Trophoblast cell (in vitro differentiated cells and primary cell): ENCODE results near the gene TTC21B.

Experiments used
- DNase-seq, 2 donors: peaks; one replicate each; pipeline ENCODE4 v3.0.0-alpha.2; 2016
- H2AFZ ChIP-seq: 2 replicates; pipeline ENCODE4 v1.6.1; 2013; ENCODE audit warnings: low read length, moderate library complexity, mild to moderate bottlenecking; ENCODE audit not compliant: insufficient read depth, poor library complexity
- H2AK5ac ChIP-seq: 2 replicates; pipeline ENCODE4 v1.6.1; 2013; ENCODE audit warnings: mild to moderate bottlenecking, low read length
- H2BK120ac ChIP-seq: 2 replicates; pipeline ENCODE4 v1.6.1; 2013; ENCODE audit warnings: low read length, mild to moderate bottlenecking, moderate library complexity; ENCODE audit not compliant: insufficient read depth, poor library complexity
- H2BK12ac ChIP-seq: 2 replicates; pipeline ENCODE4 v1.6.1; 2013; ENCODE audit warnings: mild to moderate bottlenecking, low read length, moderate library complexity
- H2BK5ac ChIP-seq: 2 replicates; pipeline ENCODE4 v1.6.1; 2013; ENCODE audit warnings: low read length, low read depth, moderate library complexity, mild to moderate bottlenecking; ENCODE audit not compliant: poor library complexity
- H3K14ac ChIP-seq: 2 replicates; pipeline ENCODE4 v1.6.1; 2013; ENCODE audit warnings: mild to moderate bottlenecking, low read length
- H3K18ac ChIP-seq: 2 replicates; pipeline ENCODE4 v1.6.1; 2013; ENCODE audit warnings: mild to moderate bottlenecking, low read length
- H3K23ac ChIP-seq: 2 replicates; pipeline ENCODE4 v1.6.1; 2013; ENCODE audit warnings: low read length
- H3K27ac ChIP-seq: 2 replicates; pipeline ENCODE4 v1.5.1; 2013; ENCODE audit warnings: low read depth, mild to moderate bottlenecking, inconsistent platforms, low read length, moderate library complexity
- H3K27me3 ChIP-seq: 2 replicates; pipeline ENCODE4 v1.6.1; 2013; ENCODE audit warnings: inconsistent platforms, mild to moderate bottlenecking, low read length, moderate library complexity; ENCODE audit not compliant: insufficient read depth
- H3K36me3 ChIP-seq, 2 experiments: 1 replicate in 1 of 2; 2 replicates in 1 of 2; pipeline ENCODE4 v1.6.1; 2013; ENCODE audit warnings: low read length in 2 of 2, mild to moderate bottlenecking in 2 of 2, moderate library complexity in 1 of 2; ENCODE audit not compliant: insufficient read depth in 2 of 2, control insufficient read depth in 1 of 2
- H3K4ac ChIP-seq: 2 replicates; pipeline ENCODE4 v1.6.1; 2013; ENCODE audit warnings: low read depth, mild to moderate bottlenecking, low read length, moderate library complexity
- H3K4me1 ChIP-seq, 2 experiments: 1 replicate in 1 of 2; 2 replicates in 1 of 2; pipeline ENCODE4 v1.6.1; 2013; ENCODE audit warnings: low read length in 2 of 2, mild to moderate bottlenecking in 2 of 2, moderate library complexity in 1 of 2; ENCODE audit not compliant: insufficient read depth in 2 of 2, control insufficient read depth in 1 of 2
- H3K4me2 ChIP-seq: 2 replicates; pipeline ENCODE4 v1.6.1; 2013; ENCODE audit warnings: inconsistent platforms, mild to moderate bottlenecking, low read length, moderate library complexity
- H3K4me3 ChIP-seq: 2 replicates; pipeline ENCODE4 v1.5.1; 2013; ENCODE audit warnings: mild to moderate bottlenecking, low read depth, low read length, inconsistent platforms
- H3K79me1 ChIP-seq: one replicate; pipeline ENCODE4 v1.6.1; 2013; ENCODE audit warnings: low read length
- H3K79me2 ChIP-seq: 2 replicates; pipeline ENCODE4 v1.6.1; 2013; ENCODE audit warnings: low read length, mild to moderate bottlenecking; ENCODE audit not compliant: control insufficient read depth, insufficient read depth, poor library complexity
- H3K9ac ChIP-seq: 2 replicates; pipeline ENCODE4 v1.6.1; 2013; ENCODE audit warnings: mild to moderate bottlenecking, low read length
- H3K9me3 ChIP-seq: 2 replicates; pipeline ENCODE4 v1.6.1; 2013; ENCODE audit warnings: low read depth, mild to moderate bottlenecking, control low read depth, inconsistent platforms, low read length; ENCODE audit not compliant: insufficient read depth
- H4K12ac ChIP-seq: 2 replicates; pipeline ENCODE4 v1.6.1; 2013; ENCODE audit warnings: low read depth, mild to moderate bottlenecking, low read length, moderate library complexity
- H4K8ac ChIP-seq: 2 replicates; pipeline ENCODE4 v1.6.1; 2013; ENCODE audit warnings: low read depth, mild to moderate bottlenecking, low read length, moderate library complexity
- H4K91ac ChIP-seq: one replicate; pipeline ENCODE4 v1.6.1; 2013; ENCODE audit warnings: low read depth, mild to moderate bottlenecking, low read length, moderate library complexity
- WGBS: extraction: QIAGEN DNeasy Blood & Tissue Kit; methylation state at CpG from one replicate; pipeline ENCODE4 v1.1.7; 2013; ENCODE audit warnings: missing lambda C conversion rate; ENCODE audit not compliant: insufficient read length, insufficient coverage; ENCODE audit errors: extremely low coverage; 5-methylcytosine and 5-hydroxymethylcytosine counted together

The TTC21B gene

GRCh38 chr2:165961818-165962217 is 8.2 kb upstream of the TTC21B start:
- Histone ChIP-seq H2BK12ac (no peak overlapping the region), H2AK5ac (no peak overlapping the region), H3K4me3 (no peak overlapping the region), H3K4me1 (no peaks in the 10 kb centered on the region), H4K12ac (no peak overlapping the region), H3K18ac (no peak overlapping the region), H3K27me3 (no peaks in the 10 kb centered on the region), H2AFZ (no peak overlapping the region), H3K4ac (no peak overlapping the region), H3K36me3 (no peaks in the 10 kb centered on the region), H3K14ac (no peak overlapping the region), H2BK5ac (no peak overlapping the region), H4K91ac (no peak overlapping the region), H3K27ac (no peak overlapping the region), H4K8ac (no peak overlapping the region), H3K4me2 (no peak overlapping the region), H3K23ac (no peak overlapping the region), H3K79me2 (no peaks in the 10 kb centered on the region), H3K79me1 (no peaks in the 10 kb centered on the region), H2BK120ac (no peak overlapping the region), H3K9ac (no peak overlapping the region), H3K9me3 (peaks cover 2% of the 10 kb centered on the region)
- no CpG with 5 or more reads among the region's 4 CpGs for WGBS
- no peak for DNase-seq

GRCh38 chr2:165959371-165959770 is 5.8 kb upstream of the TTC21B start:
- Histone ChIP-seq H3K27ac (no peak overlapping the region), H3K27me3 (no peaks in the 10 kb centered on the region), H3K9ac (no peak overlapping the region), H2AK5ac (no peak overlapping the region), H3K23ac (no peak overlapping the region), H3K18ac (no peak overlapping the region), H4K12ac (no peak overlapping the region), H2BK5ac (no peak overlapping the region), H3K4me3 (no peak overlapping the region), H3K14ac (no peak overlapping the region), H3K4me2 (no peak overlapping the region), H3K79me2 (no peaks in the 10 kb centered on the region), H3K4me1 (no peaks in the 10 kb centered on the region), H4K8ac (no peak overlapping the region), H3K4ac (no peak overlapping the region), H2AFZ (no peak overlapping the region), H3K79me1 (no peaks in the 10 kb centered on the region), H4K91ac (no peak overlapping the region), H2BK12ac (no peak overlapping the region), H3K36me3 (no peaks in the 10 kb centered on the region), H2BK120ac (no peak overlapping the region), H3K9me3 (peaks cover 3% of the 10 kb centered on the region)
- no peak for DNase-seq
- WGBS, result no CpG with 5 or more reads among the region's 4 CpGs

- Histone ChIP-seq H3K36me3 (no peaks in the 10 kb centered on the region), H2BK12ac (no peak overlapping the region), H3K4ac (no peak overlapping the region), H3K4me3 (no peak overlapping the region), H2AFZ (no peak overlapping the region), H3K9ac (no peak overlapping the region), H3K79me2 (peaks cover under 1% of the 10 kb centered on the region), H2BK120ac (no peak overlapping the region), H3K79me1 (peaks cover under 1% of the 10 kb centered on the region), H2BK5ac (no peak overlapping the region), H3K23ac (no peak overlapping the region), H3K27ac (no peak overlapping the region), H3K4me1 (no peaks in the 10 kb centered on the region), H3K27me3 (no peaks in the 10 kb centered on the region), H2AK5ac (no peak overlapping the region), H4K8ac (no peak overlapping the region), H3K4me2 (no peak overlapping the region), H4K91ac (no peak overlapping the region), H3K14ac (no peak overlapping the region), H3K9me3 (peaks cover 3% of the 10 kb centered on the region), H3K18ac (no peak overlapping the region), H4K12ac (no peak overlapping the region)
- no CpG with 5 or more reads among the region's 3 CpGs for WGBS
- no peak for DNase-seq
These were observed 4.9 kb upstream of the TTC21B start for GRCh38 chr2:165958313-165958960.

DNA sequence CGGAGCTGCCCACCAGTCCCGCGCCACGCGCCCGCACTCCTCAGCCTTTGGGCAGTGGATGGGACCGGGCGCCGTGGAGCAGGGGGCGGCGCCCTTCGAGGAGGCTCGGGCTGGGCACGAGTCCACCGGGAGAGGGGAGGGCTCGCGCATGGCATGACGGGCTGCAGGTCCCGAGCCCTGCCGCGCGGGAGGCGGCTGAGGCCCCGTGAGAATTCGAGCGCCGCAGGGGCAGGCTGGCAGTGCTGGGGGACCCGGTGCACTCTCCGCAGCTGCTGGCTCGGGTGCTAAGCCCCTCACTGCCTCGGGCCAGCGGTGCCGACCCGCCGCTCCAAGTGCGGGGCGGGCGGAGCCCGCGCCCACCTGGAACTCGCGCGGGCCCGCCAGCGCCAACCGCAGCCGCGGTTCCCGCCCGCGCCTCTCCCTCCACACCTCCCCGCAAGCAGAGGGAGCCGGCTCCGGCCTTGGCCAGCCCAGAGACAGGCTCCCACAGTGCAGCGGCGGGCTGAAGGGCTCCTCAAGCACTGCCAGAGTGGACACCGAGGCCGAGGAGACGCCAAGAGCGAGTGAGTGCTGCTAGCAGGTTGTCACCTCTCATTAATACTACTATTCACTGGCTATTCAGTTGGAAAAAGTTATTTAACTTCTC is 3.6 kb upstream of the TTC21B start:
- H3K9me3 ChIP-seq, result peaks cover 3% of the 10 kb centered on the region
- no peak overlapping the region for H3K4ac ChIP-seq
- no peaks in the 10 kb centered on the region for H3K4me1 ChIP-seq
- H2BK120ac ChIP-seq, result no peak overlapping the region
- H3K14ac ChIP-seq, result no peak overlapping the region
- no peak overlapping the region for H2AK5ac ChIP-seq
- no CpG with 5 or more reads among the region's 60 CpGs for WGBS
- H4K12ac ChIP-seq, result no peak overlapping the region
- H2BK12ac ChIP-seq, result no peak overlapping the region
- H3K27me3 ChIP-seq, result no peaks in the 10 kb centered on the region
- no peak overlapping the region for H3K27ac ChIP-seq
- H3K4me2 ChIP-seq, result no peak overlapping the region
- H4K91ac ChIP-seq, result no peak overlapping the region
- H3K4me3 ChIP-seq, result no peak overlapping the region
- no peak overlapping the region for H3K18ac ChIP-seq
- H3K9ac ChIP-seq, result no peak overlapping the region
- no peak overlapping the region for H2AFZ ChIP-seq
- peaks cover 3% of the 10 kb centered on the region for H3K79me2 ChIP-seq
- no peak for DNase-seq
- H3K79me1 ChIP-seq, result peaks cover 3% of the 10 kb centered on the region
- H4K8ac ChIP-seq, result no peak overlapping the region
- H2BK5ac ChIP-seq, result no peak overlapping the region
- H3K36me3 ChIP-seq, result no peaks in the 10 kb centered on the region
- no peak overlapping the region for H3K23ac ChIP-seq
